Lower lobe of right lung (tissue), 2 donors: ENCODE data around the gene TNK1. TPM values are rescaled to one million over a fixed set of nuclear protein-coding genes. Genes with fewer than 3 reads are reported as not detected.

ENCODE experiments used
- ATAC-seq, 2 donors: fragments of 200-7000 bp; cut with Tn5 transposase; one replicate each; pipeline ENCODE4 v1.9.1; 2020 to 2022; ENCODE audit warnings: mild to moderate bottlenecking in 2 of 2, moderate library complexity in 2 of 2
- DNase-seq: peaks from one replicate; pipeline ENCODE4 v3.0.0-alpha.2; 2020
- H3K27ac ChIP-seq: fragments of 200-600 bp; one replicate; pipeline ENCODE4 v1.8.0; 2022
- H3K27me3 ChIP-seq: fragments of 200-600 bp; one replicate; pipeline ENCODE4 v1.8.0; 2022; ENCODE audit warnings: low read depth
- H3K36me3 ChIP-seq: fragments of 200-600 bp; one replicate; pipeline ENCODE4 v1.8.0; 2022; ENCODE audit warnings: mild to moderate bottlenecking
- H3K4me1 ChIP-seq: fragments of 200-600 bp; one replicate; pipeline ENCODE4 v1.8.0; 2022
- H3K4me3 ChIP-seq: fragments of 200-600 bp; one replicate; pipeline ENCODE4 v1.8.0; 2022; ENCODE audit warnings: mild to moderate bottlenecking
- H3K9me3 ChIP-seq: fragments of 200-600 bp; one replicate; pipeline ENCODE4 v1.8.0; 2022
- intact Hi-C: fragments of 100-400 bp; cut with DNase I; formaldehyde crosslinking; loops from one replicate; pipeline ENCODE4 v1.11.0; 2022
- total RNA-seq: library from RNA; stranded (reverse); fragmentation: NEBNext Ultra II Directional; extraction: Animal tissue kit (Norgen Biotek cat#: 25700); gene quantifications from one replicate; pipeline ENCODE4 v1.2.1, GENCODE V29; 2021
- TF ChIP-seq, protein P1 (sequence below): fragments of 200-600 bp; IDR thresholded peaks from one replicate; pipeline ENCODE4 v1.8.0; 2022; ENCODE audit warnings: antibody characterized with exemption, mild to moderate bottlenecking
- donor health status: DM: no; HTN: yes; CAD: no; lungs with severe emphysema.

The TNK1 gene
- total RNA-seq, 1 donor from 2014 or later, result 4.1 TPM

DNA sequence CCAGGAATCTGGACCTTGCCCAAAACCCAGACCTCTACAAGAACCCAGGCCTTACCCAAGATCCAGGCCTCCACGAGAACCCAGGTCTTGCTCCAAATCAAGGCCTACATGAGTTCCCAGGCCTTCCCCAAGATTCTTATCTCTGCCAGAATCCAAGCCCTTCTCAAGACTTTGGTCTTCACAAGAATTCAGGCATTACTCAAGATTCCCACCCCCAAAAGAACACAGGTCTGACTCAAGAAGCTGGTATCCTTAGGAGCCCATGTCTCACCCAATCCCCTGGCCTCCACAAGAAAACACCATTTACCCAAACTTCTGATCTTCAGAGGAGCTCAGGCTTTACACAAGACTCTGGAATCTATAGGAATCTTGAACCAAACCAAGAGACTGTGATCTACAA is 50.3 kb downstream of the TNK1 start:
- intact Hi-C loops, result no loop called here
- no peaks in the 10 kb centered on the region for H3K27me3 ChIP-seq
- no peak for DNase-seq
- TF ChIP-seq, protein P1, sequence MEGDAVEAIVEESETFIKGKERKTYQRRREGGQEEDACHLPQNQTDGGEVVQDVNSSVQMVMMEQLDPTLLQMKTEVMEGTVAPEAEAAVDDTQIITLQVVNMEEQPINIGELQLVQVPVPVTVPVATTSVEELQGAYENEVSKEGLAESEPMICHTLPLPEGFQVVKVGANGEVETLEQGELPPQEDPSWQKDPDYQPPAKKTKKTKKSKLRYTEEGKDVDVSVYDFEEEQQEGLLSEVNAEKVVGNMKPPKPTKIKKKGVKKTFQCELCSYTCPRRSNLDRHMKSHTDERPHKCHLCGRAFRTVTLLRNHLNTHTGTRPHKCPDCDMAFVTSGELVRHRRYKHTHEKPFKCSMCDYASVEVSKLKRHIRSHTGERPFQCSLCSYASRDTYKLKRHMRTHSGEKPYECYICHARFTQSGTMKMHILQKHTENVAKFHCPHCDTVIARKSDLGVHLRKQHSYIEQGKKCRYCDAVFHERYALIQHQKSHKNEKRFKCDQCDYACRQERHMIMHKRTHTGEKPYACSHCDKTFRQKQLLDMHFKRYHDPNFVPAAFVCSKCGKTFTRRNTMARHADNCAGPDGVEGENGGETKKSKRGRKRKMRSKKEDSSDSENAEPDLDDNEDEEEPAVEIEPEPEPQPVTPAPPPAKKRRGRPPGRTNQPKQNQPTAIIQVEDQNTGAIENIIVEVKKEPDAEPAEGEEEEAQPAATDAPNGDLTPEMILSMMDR, result no peak
- no peaks in the 10 kb centered on the region for H3K9me3 ChIP-seq
- H3K27ac ChIP-seq, result no peak overlapping the region
- peaks cover 9% of the 10 kb centered on the region for H3K4me1 ChIP-seq
- ATAC-seq, result no peak
- no peaks in the 10 kb centered on the region for H3K36me3 ChIP-seq
- H3K4me3 ChIP-seq, result no peak overlapping the region

DNA sequence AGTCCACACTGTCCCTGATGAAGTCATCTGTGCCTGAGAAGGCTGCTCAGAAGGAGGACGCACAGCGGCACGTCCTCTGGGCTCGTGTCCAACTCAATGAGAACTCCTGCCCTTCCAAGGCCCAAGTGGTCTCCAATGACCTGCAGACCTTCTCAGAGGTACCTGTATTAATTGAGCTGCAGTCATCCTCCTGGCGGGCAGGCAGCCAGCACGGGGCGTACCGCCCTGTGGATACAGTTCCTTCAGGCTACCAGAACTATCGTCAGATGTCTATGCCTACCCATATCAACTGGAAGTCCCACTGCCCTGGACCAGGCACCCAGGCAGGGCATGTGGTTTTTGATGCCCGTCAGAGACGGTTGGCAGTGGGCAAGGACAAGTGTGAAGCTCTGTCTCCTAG is 51.4 kb downstream of the TNK1 start:
- Histone ChIP-seq H3K9me3 (no peaks in the 10 kb centered on the region), H3K27ac (no peak overlapping the region), H3K4me1 (peaks cover 19% of the 10 kb centered on the region), H3K4me3 (no peak overlapping the region), H3K36me3 (no peaks in the 10 kb centered on the region), H3K27me3 (no peaks in the 10 kb centered on the region)
- intact Hi-C loops, result no loop called here
- ATAC-seq (no peak), DNase-seq (no peak)
- TF ChIP-seq, protein P1, result no peak

DNA sequence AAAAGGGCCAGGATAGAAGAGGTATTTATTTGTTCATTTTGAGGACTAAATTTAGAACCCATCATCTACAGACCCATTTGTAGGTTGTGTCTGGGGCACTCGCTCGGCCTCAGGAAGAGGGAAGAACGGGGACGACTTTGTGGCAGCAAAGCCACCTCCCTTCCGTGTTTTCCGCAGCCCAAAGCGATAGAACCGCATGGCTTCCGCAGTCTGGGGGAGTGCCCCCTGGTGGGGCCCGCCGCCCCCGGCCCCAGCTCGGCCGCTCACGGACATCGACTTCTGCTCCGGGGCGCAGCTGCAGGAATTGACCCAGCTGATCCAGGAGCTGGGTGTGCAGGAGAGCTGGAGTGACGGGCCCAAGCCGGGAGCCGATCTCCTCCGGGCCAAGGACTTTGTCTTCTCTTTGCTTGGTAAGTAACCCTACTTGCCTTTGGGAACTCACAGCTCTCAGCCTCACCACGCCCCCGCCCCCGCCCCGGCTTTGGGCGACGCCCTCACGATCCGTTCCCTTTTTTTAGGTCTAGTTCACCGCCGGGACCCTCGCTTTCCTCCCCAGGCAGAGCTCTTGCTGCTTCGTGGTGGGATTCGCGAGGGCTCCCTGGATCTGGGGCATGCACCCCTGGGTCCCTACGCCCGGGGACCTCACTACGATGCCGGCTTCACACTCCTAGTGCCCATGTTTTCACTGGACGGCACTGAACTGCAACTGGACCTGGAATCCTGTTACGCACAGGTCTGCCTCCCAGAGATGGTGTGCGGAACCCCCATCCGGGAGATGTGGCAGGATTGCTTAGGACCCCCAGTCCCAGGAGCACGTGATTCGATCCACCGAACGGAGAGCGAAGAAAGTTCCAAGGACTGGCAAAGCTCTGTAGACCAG is 55.0 kb downstream of the TNK1 start:
- intact Hi-C loops, result no loop called here
- TF ChIP-seq, protein P1, result no peak
- H3K36me3 ChIP-seq, result no peaks in the 10 kb centered on the region
- peaks cover 56% of the 10 kb centered on the region for H3K4me1 ChIP-seq
- peak overlapping the region; percentile 76 for H3K4me3 ChIP-seq
- ATAC-seq (peak; percentile 31 to 46), DNase-seq (peak; percentile 81)
- H3K9me3 ChIP-seq, result no peaks in the 10 kb centered on the region
- H3K27ac ChIP-seq, result peak overlapping the region; percentile 81
- peaks cover 28% of the 10 kb centered on the region for H3K27me3 ChIP-seq

DNA sequence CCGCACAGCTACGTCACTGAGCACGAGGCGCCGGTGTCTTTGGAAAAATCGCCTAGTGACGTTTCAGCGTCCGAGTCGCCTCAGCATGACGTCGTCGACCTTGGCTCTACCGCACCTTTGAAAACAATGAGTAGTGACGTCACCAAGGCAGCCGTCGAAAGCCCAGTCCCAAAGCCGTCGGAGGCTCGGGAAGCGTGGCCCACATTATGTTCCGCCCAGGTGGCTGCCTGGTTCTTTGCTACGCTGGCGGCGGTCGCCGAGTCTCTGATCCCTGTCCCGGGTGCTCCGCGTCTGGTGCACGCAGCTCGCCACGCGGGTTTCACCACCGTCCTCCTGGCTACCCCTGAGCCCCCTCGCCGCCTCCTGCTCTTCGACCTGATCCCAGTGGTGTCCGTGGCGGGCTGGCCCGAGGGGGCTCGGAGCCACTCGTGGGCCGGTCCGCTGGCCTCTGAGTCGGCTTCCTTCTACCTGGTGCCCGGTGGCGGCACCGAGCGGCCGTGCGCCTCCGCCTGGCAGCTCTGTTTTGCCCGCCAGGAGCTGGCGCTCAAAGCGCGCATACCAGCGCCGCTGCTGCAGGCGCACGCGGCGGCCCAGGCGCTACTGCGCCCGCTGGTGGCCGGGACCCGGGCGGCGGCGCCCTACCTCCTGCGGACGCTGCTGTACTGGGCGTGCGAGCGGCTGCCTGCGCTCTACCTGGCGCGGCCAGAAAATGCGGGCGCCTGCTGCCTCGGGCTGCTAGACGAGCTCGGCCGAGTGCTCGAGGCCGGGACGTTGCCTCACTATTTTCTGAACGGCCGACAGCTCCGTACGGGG is 55.9 kb downstream of the TNK1 start:
- Histone ChIP-seq H3K27me3 (peaks cover 34% of the 10 kb centered on the region), H3K36me3 (no peaks in the 10 kb centered on the region), H3K4me3 (peak overlapping the region; percentile 76), H3K4me1 (peaks cover 56% of the 10 kb centered on the region), H3K27ac (peak overlapping the region; percentile 81), H3K9me3 (no peaks in the 10 kb centered on the region)
- TF ChIP-seq, protein P1, result peak; percentile 87
- DNase-seq (peak; percentile 90), ATAC-seq (peak; percentile 87 to 90)
- intact Hi-C loops, result no loop called here

DNA sequence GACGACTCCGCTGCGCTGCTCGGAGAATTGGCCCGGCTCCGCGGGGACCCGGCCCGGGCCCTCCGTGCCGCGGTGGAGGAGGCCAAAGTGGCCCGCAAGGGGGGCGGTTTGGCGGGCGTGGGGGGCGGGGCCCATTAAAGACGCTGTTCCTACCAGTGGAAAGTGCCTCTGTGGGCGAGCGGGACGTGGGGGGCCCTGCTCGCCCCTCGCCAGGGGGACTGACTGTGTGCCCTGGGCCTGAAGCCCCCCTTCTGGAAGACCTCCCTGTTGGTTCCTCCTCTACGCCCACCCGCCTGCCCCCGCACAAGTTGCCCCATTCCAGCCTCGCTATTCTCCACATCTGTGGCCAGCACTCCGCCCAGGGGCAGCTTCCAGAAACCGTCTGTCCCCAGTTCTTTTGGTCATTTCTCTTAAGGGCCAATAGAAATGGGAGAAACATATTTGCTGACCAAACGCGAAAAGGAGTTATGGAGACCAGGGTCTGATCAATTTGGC is 56.5 kb downstream of the TNK1 start:
- intact Hi-C loops, result no loop called here
- Histone ChIP-seq H3K27ac (no peak overlapping the region), H3K4me1 (peaks cover 56% of the 10 kb centered on the region), H3K4me3 (peak overlapping the region; percentile 76), H3K27me3 (peaks cover 34% of the 10 kb centered on the region), H3K36me3 (no peaks in the 10 kb centered on the region), H3K9me3 (no peaks in the 10 kb centered on the region)
- TF ChIP-seq, protein P1, result no peak
- DNase-seq (no peak), ATAC-seq (no peak)
